Measurements from ENCODE around the gene PCDHB13. TPM values are rescaled to one million over a fixed set of nuclear protein-coding genes. Genes with fewer than 3 reads are reported as not detected.
"Not testable (repeated sequence)": the region's sequence is repeated elsewhere in the genome, so short reads cannot be mapped to it uniquely, and the experiment has no call there.

PCDHB13 gene
- total and polyA plus RNA-seq, 2 of the 13 experiments (the other 11 are each of a cell fraction or from before 2014, with no cell fraction given), result 0.57 to 0.80 TPM

DNA sequence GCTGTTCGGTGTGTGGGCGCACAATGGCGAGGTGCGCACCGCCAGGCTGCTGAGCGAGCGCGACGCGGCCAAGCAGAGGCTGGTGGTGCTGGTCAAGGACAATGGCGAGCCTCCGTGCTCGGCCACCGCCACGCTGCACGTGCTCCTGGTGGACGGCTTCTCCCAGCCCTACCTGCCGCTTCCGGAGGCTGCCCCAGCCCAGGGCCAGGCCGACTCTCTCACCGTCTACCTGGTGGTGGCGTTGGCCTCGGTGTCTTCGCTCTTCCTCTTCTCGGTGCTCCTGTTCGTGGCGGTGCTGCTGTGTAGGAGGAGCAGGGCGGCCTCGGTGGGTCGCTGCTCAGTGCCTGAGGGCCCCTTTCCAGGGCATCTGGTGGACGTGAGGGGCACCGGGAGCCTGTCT is 33.8 kb upstream of the PCDHB13 start:
- H3K36me3 ChIP-seq (replicated peaks in 1 of 2; ENCODE audit: control insufficient read depth in 1 of 2, insufficient read depth in 2 of 2, low read length in 2 of 2); POLR2A ChIA-PET; H3K4me1 ChIP-seq (ENCODE audit: insufficient read depth, low read length); in situ Hi-C loops (cut with HindIII; ENCODE audit: extremely low pct_ligation_motif_present, low pct_unique_long_range_greater_than_20kb); FAIRE-seq; H2AFZ ChIP-seq (ENCODE audit: low read length); H3K9me3 ChIP-seq (ENCODE audit: low read length); H3K79me2 ChIP-seq (ENCODE audit: insufficient read depth, low read length); intact Hi-C loops (cut with micrococcal nuclease; ENCODE audit: unreplicated experiment); H3K4me2 ChIP-seq (ENCODE audit: low read depth, low read length); H3K4me3 ChIP-seq (replicated peaks in 1 of 3; ENCODE audit: insufficient read depth in 1 of 3, low read depth in 2 of 3, low read length in 3 of 3); H3K27me3 ChIP-seq (ENCODE audit: control insufficient read depth in 1 of 2, insufficient read depth in 2 of 2, low read length in 2 of 2); H4K20me1 ChIP-seq (ENCODE audit: insufficient read depth, low read length); CTCF ChIA-PET (ENCODE audit: low intra/inter-chr PET ratio, low total read pairs); DNase-seq (ENCODE audit: low spot score); BruUV-seq (replicated peaks); H3K9ac ChIP-seq (ENCODE audit: insufficient read depth, low read depth, low read length); ATAC-seq; H3K27ac ChIP-seq (ENCODE audit: extremely low read length, insufficient read depth, low read length): not testable (repeated sequence)
- 55% methylated on average over 9 of the region's 32 CpGs for WGBS (ENCODE audit: low lambda C conversion rate)

DNA sequence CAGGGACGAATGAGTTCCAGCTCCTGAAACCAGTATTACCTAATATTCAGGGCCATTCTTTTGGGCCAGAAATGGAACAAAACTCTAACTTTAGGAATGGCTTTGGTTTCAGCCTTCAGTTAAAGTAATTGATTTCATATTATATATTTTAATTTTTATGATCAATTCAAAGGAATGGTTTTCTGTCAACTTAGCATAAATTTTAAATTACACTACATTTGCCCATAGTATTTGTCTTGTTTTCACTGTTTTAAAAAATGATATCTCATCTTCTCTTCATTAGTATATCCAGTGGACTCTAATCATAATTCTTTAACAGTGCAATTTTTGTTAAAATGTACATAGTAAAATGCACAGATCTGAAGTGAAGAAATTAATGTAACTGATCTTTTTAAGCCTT is 33.4 kb upstream of the PCDHB13 start:
- Histone ChIP-seq H3K79me2 (ENCODE audit: insufficient read depth, low read length) (no peaks in the 10 kb centered on the region), H3K9me3 (ENCODE audit: low read length) (no peaks in the 10 kb centered on the region), H3K36me3 (replicated peaks in 1 of 2; ENCODE audit: control insufficient read depth in 1 of 2, insufficient read depth in 2 of 2, low read length in 2 of 2) (no peaks in the 10 kb centered on the region), H3K4me3 (replicated peaks in 1 of 3; ENCODE audit: insufficient read depth in 1 of 3, low read depth in 2 of 3, low read length in 3 of 3) (no peak overlapping the region), H3K4me2 (ENCODE audit: low read depth, low read length) (no peak overlapping the region), H3K9ac (ENCODE audit: insufficient read depth, low read depth, low read length) (no peak overlapping the region), H3K27me3 (ENCODE audit: control insufficient read depth in 1 of 2, insufficient read depth in 2 of 2, low read length in 2 of 2) (no peaks in the 10 kb centered on the region; a peak in 1 of 5 replicates), H4K20me1 (ENCODE audit: insufficient read depth, low read length) (no peaks in the 10 kb centered on the region), H3K27ac (ENCODE audit: extremely low read length, insufficient read depth, low read length) (no peak overlapping the region), H3K4me1 (ENCODE audit: insufficient read depth, low read length) (no peaks in the 10 kb centered on the region; the same call in 1 of the 2 replicates), H2AFZ (ENCODE audit: low read length) (no peak overlapping the region)
- in situ Hi-C loops (cut with HindIII; ENCODE audit: extremely low pct_ligation_motif_present, low pct_unique_long_range_greater_than_20kb) (no loop called here), intact Hi-C loops (cut with micrococcal nuclease; ENCODE audit: unreplicated experiment) (no loop called here)
- no TSS peak for BruUV-seq (replicated peaks)
- TF ChIP-seq ZNF44 (CRISPR knock-in tag; IDR thresholded peaks at IDR 0.05) (no peak), MAFK (conservative IDR thresholded peaks at IDR 0.05 in 1 of 2, IDR thresholded peaks at IDR 0.05 in 1 of 2; ENCODE audit: low read length in 2 of 2) (peak; percentile 32 to 71; a peak in 3 of 4 replicates)
- POLR2A ChIA-PET, result no interaction called here
- 17% methylated on average over 1 of the region's 1 CpG for WGBS (ENCODE audit: low lambda C conversion rate)
- CTCF ChIA-PET (ENCODE audit: low intra/inter-chr PET ratio, low total read pairs), result no interaction called here
- ATAC-seq, result no peak
- no peak for FAIRE-seq
- no peak for DNase-seq (ENCODE audit: low spot score)

Data from HepG2 (cell line).